ENCODE data around the gene IKZF1. TPM values are rescaled to one million over a fixed set of nuclear protein-coding genes. Genes with fewer than 3 reads are reported as not detected.

The IKZF1 gene
- total and polyA plus RNA-seq, 10 donors = 36.4 to 389 (median 231) TPM

DNA sequence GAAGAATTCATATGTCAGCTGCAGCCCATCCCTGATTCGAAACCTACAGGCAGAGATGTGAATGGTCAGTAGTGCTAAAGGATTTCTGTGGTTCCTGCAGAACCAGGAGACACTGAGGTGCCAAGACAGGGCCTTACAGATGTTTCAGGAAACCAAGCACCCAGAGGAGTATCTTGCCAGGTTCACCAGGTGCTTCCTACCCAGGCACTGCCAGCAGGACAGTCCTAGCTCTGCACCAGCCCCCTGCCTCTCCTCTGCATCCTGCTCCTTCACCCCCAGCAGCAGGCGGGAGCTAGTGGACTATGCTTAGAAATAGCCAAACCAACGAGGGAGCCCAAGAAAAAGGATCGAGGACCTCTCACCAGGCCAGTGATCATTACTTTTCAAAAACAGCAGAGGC lies 4.2 kb upstream of the IKZF1 start:
- H3K36me3 ChIP-seq = no peaks in the 10 kb centered on the region
- no peak for TF ChIP-seq POLR2AphosphoS5 (IDR thresholded peaks at IDR 0.05)
- TF ChIP-seq POLR2A (IDR thresholded peaks at IDR 0.05) = no peak
- TF ChIP-seq, protein P1, sequence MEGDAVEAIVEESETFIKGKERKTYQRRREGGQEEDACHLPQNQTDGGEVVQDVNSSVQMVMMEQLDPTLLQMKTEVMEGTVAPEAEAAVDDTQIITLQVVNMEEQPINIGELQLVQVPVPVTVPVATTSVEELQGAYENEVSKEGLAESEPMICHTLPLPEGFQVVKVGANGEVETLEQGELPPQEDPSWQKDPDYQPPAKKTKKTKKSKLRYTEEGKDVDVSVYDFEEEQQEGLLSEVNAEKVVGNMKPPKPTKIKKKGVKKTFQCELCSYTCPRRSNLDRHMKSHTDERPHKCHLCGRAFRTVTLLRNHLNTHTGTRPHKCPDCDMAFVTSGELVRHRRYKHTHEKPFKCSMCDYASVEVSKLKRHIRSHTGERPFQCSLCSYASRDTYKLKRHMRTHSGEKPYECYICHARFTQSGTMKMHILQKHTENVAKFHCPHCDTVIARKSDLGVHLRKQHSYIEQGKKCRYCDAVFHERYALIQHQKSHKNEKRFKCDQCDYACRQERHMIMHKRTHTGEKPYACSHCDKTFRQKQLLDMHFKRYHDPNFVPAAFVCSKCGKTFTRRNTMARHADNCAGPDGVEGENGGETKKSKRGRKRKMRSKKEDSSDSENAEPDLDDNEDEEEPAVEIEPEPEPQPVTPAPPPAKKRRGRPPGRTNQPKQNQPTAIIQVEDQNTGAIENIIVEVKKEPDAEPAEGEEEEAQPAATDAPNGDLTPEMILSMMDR (IDR thresholded peaks at IDR 0.05 in 8 of 11, conservative IDR thresholded peaks at IDR 0.05 in 3 of 11) = no peak
- intact Hi-C loops (cut with DNase I; ENCODE audit: low total_unique reads) = no loop called here
- peak overlapping the region in 1 of 8 donors; percentile 56 for H3K27ac ChIP-seq
- H3K4me1 ChIP-seq = peaks cover 0 to 29% (median 17%) of the 10 kb centered on the region in 6 donors
- no peak for DNase-seq
- 43 to 61% (median 47%) methylated on average over 4 of the region's 4 CpGs for WGBS, 5 donors
- H3K4me3 ChIP-seq = no peak overlapping the region
- peaks cover 0 to 30% (median 4%) of the 10 kb centered on the region in 7 donors for H3K27me3 ChIP-seq (replicated peaks in 1 of 7)
- no peaks in the 10 kb centered on the region for H3K9me3 ChIP-seq

GRCh38 chr7:50302486-50303334 lies 1.8 kb upstream of the IKZF1 start:
- Histone ChIP-seq H3K4me1 (peaks cover 0 to 39% (median 18%) of the 10 kb centered on the region in 6 donors), H3K36me3 (no peaks in the 10 kb centered on the region), H3K27me3 (replicated peaks in 1 of 7) (peaks cover 0 to 35% (median 4%) of the 10 kb centered on the region in 7 donors), H3K4me3 (peak overlapping the region in 3 of 8 donors; percentile 75 to 85 (median 77)), H3K9me3 (no peaks in the 10 kb centered on the region), H3K27ac (peak overlapping the region in 3 of 8 donors; percentile 95 to 98 (median 96))
- TF ChIP-seq POLR2A (IDR thresholded peaks at IDR 0.05) = no peak
- no peak for TF ChIP-seq POLR2AphosphoS5 (IDR thresholded peaks at IDR 0.05)
- TF ChIP-seq, protein P1 (IDR thresholded peaks at IDR 0.05 in 8 of 11, conservative IDR thresholded peaks at IDR 0.05 in 3 of 11) = no peak
- intact Hi-C loops (cut with DNase I; ENCODE audit: low total_unique reads) = no loop called here
- DNase-seq = no peak
- 90 to 95% (median 92%) methylated on average over 27 to 28 of the region's 28 CpGs for WGBS, 5 donors

DNA sequence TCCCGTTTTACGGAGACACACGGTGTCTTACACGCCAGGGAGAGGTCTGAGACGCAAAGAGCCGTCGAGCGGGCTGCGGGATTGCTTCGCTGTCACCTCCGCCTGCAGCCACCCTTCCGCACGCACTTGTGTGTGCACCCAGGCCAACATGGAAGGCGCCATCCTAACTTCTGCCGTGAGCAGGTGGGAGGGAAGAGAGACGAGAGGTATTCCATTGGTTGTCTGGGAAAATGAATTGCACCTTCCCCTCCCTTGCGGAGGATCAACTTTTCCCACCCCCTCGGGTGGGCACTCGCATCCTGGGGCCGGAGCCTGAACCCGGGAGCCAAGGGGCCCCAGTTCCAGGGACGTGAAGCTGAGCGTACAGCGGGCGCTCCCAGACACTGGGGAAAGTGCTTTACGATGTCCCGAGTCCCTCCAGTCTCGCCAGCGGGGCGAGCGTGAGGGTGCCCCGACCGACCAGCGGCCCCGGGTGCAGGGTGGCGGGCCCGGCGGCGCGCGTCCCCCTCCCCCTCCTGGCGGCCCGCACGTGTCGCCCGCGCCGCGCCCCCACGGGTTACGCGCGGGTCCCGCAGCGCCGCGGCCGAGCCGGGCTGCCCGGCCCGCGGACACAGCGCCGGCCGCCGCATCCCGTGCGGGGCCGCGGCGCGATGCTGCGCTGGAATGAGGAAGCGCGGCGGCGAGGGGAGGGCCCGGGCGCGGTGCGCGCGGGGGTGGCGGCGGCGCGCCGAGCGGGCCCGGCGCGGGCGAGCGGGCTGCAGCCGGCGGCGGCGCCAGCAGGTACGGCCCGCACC lies 984 bp upstream of the IKZF1 start:
- H3K27ac ChIP-seq = peak overlapping the region; percentile 86 to 98 (median 94)
- H3K36me3 ChIP-seq = no peaks in the 10 kb centered on the region
- H3K27me3 ChIP-seq (replicated peaks in 1 of 7) = peaks cover 0 to 35% (median 4%) of the 10 kb centered on the region in 7 donors
- peak overlapping the region; percentile 52 to 85 (median 70) for H3K4me3 ChIP-seq
- TF ChIP-seq, protein P1 (IDR thresholded peaks at IDR 0.05 in 8 of 11, conservative IDR thresholded peaks at IDR 0.05 in 3 of 11) = no peak
- no peak for TF ChIP-seq POLR2A (IDR thresholded peaks at IDR 0.05)
- TF ChIP-seq POLR2AphosphoS5 (IDR thresholded peaks at IDR 0.05) = peak in 2 of 3 donors; percentile 6 to 35
- peak; percentile 93 for DNase-seq
- 14 to 64% (median 33%) methylated on average over 26 to 100 of the region's 100 CpGs for WGBS, 5 donors
- no peaks in the 10 kb centered on the region for H3K9me3 ChIP-seq
- H3K4me1 ChIP-seq = peaks cover 4 to 47% (median 26%) of the 10 kb centered on the region in 6 donors
- intact Hi-C loops (cut with DNase I; ENCODE audit: low total_unique reads) = no loop called here
